HG02571 (cell line): ENCODE results near the gene SIRT6.
"Not testable (repeated sequence)": the region's sequence is repeated elsewhere in the genome, so short reads cannot be mapped to it uniquely, and the experiment has no call there.

Experiments
- ATAC-seq: cut with Tn5 transposase; IDR thresholded peaks from one replicate; pipeline ENCODE4 v1.9.1; 2021; ENCODE audit warnings: mild to moderate bottlenecking, moderate library complexity; ENCODE audit not compliant: unreplicated experiment

SIRT6 gene

DNA sequence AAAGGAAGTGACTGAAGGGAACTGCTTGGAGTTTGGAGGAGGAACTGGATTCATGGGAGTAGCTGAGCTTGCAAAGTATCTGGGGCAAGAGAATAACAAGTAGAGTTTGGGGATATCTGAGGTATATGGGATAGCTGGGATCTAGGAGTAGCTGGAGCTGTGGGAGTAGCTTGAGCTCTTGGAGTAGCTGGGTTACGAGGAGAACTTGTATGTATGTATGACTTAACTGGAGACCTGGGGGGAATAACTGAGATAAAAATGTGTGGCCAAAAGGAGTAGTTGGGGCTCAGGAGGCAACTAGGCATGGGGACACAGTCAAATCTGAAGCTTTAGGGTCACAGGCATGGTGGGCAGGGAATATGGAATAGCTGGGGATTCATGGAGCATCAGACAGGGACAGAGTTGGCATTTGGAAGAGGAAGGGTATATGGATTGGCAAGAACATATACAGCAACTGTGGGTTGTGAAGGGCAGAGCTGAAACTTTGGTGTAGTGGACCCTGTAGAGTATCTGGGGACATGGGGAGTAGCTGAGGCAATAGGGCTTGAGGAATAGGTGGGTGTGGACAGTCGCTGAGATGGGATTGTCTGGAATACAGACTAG, 18.7 kb upstream of the SIRT6 start:
- no peak for ATAC-seq

GRCh38 chr19:4199699-4200293, 17.4 kb upstream of the SIRT6 start:
- no peak for ATAC-seq

GRCh38 chr19:4198467-4199126, 16.2 kb upstream of the SIRT6 start:
- ATAC-seq: no peak

DNA sequence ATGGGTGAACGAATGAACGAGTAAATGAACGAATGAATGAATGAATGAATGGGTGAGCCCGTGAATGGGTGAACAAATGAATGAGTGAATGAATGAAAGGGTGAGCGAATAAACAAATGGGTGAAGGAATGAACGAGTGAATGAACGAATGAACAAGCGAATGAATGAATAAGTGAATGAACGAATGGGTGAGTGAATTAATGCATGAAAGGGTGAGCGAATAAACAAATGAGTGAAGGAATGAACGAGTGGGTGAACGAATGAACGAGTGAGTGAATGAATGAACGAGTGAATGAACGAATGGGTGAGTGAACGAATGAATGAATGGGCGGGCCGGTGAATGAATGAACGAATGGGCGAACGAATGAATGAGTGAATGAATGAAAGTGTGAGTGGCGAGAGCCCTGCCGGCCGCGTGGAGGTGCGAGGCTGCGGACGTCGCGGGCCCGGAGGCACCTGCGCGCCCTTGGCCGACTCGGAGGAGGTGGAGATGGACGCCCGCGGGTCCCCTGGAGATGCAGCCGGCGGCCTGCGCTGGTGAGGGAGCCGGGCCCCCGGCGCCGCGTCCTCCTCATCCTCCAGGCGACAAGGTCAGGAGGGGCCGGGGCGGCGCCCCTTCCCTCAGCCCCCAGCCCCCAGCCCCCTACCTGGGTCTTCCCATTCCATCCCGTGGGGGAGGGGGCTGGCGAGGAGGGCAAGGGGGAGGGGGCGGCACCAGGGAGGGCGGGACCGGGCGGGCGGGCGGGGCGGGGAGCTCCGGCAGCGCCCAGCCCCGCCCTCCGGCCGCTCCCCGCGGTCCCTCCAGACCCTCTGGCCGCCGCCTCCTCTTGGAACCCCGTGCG, 15.5 kb upstream of the SIRT6 start:
- ATAC-seq: no peak

DNA sequence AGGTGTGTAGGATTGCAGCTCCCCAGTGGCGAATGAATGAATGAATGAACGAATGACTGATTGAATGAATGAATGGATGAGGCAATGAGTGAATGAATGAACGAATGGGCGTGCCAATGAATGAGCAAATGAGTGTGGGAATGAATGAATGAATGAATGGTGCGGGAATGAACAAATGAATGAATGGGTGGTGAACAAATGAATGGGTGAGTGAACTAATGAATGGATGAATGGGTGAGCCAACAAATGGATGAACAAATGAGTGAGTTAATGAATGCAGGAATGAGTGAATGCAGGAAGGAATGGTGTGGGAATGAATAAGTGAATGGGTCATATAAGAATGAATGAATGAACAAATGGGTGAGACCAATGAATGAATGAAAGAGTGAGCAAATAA, 14.9 kb upstream of the SIRT6 start:
- ATAC-seq: no peak

GRCh38 chr19:4196587-4197148, 14.3 kb upstream of the SIRT6 start:
- no peak for ATAC-seq

GRCh38 chr19:4196009-4196408, 13.6 kb upstream of the SIRT6 start:
- ATAC-seq: no peak

DNA sequence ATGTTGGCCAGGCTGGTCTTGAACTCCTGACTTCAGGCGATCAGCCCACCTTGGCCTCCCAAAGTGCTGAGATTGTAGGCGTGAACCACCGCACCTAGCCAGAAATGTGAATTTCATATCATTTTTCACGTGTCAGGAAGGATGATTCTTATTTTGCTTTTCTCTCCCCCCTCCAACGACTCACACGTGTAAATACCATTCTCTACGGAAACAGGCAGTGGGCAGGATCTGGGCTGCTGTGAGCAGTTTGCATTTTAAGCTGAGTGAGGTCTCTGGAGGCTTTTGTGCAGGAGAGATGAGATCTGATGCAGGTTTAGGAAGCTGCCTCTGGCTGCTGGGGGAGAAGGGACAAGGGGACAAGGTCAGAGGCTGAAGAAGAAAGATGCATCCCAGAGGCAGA, 12.0 kb upstream of the SIRT6 start:
- no peak for ATAC-seq

- not testable (repeated sequence) for ATAC-seq
Measured at GRCh38 chr19:4192537-4192936, 10.2 kb upstream of the SIRT6 start.

DNA sequence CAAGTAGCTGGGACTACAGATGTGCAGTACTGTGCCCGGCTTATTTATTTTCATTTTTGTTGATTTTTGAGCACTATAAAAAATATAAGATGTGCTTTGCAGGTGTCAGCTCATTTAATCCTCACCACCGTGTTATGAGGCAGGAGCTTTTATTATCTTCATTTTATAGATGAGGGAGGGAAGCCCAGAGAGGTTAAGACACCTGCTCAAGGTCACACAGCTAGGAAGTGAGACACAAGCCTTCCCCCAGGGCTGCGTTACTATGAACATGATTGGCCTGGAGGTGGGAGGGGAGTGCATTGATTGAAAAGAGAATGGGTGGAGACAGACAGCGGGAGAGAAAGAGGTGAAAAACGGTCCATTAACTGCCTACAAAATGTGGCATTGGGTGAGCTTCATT, 7.3 kb upstream of the SIRT6 start:
- no peak for ATAC-seq

DNA sequence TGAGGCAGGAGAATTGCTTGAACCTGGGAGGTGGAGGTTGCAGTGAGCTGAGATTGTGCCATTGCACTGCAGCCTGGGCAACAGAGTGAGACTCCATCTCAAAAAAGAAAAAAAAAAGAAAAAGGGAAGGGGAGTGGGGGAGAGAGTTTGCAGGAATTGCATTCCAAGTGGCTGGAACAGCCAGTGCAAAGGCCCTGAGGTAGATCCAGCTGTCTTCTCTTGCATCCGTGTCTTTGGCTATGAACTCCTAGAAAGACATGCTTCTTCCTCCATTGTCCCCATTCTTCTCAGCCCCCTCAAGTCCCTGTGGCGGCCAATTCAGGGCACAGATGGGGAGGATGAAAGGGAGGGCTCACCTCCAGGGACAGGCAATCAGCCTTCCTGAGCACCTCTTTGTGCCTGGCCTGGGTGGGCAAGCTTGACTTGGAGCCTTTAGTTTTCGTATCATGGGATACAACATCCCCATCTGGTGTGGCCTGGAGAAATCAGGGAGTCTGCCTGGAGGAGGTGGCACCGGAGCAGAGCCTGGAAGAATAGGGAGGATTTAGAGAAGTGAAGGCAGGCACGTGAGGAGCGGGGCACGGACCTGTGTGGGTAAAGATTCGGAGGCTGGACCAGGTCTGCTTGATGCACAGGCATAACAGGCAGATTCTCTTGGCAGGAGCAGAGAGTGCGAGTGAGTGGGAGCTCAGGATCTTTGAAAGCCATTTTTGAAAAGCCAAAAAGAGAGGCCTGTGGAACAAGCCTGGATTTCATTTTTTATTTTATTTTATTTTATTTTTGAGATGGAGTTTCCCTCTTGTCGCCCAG, 5.2 kb upstream of the SIRT6 start:
- ATAC-seq: no peak

DNA sequence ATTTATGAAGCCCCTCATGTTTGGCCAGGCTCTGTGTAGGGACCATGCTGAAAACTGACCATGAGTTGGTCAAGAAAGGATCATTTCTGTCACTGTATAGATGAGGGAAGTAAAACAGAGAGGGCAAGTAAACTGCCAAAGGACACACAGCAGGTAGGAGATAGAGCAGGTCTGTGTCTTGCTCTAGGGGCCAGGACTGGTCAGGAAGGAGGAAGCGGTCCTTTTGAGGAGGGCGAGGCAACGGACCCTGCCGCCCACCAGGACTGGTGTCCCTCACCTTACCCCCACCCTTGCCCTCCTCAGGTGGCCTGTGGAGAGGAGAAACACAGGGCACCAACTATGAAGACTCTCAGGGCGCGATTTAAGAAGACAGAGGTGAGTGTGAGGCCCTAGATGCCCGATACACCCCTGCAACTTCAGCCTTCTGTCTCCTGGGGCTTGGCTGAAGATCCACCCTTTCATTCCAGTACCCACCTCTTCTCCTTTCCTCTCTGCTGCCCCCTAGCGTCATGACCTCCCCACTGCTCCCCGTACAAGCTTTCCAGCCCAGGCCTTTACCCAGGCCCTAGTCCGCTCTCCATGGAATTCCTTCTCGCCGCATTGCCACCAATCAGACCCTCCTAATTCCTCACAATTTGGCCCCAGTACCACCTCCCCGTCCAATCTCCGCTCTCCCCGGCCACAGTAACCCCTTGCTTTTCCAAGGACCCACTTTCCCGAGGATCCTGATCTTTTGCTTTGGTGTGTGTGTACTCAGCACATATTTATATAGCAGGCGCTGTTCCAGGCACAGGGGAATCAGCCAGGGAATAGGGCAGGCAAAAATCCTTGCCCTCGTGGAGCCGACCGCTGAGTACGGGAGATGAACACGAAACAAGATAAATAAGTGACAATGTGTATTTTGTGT, 4.0 kb upstream of the SIRT6 start:
- no peak for ATAC-seq

DNA sequence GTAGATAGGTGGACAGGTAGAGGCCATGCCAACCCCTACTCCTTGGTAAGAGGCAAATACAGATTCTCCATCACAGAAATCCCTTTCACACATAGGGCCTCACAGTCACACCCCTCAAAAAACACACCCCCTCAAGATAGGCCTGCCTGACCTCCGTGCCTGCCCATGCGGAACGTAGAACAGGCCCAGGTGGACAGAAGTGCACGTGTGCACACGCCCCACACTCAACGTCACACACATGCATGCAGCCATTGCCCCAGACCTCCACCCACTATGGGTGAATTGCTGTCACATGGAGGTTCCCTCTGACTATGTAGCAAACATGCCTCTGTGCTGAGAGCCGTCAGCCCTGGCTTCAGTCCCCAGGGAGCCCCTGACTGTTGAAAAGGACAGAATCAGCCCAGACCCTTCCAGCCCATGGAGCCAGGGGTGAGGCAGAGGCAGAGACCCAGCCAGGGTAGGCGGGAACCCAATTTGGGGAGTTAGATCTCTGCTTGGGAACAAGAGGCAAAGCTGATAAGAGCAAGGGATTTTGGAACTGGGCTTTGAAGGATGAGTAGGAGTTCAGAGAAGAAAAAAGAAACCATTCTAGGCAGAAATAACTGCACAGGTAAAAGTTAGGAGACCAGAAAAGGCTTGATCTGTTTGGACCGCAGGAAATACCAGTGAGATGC, 3.2 kb upstream of the SIRT6 start:
- ATAC-seq: no peak

DNA sequence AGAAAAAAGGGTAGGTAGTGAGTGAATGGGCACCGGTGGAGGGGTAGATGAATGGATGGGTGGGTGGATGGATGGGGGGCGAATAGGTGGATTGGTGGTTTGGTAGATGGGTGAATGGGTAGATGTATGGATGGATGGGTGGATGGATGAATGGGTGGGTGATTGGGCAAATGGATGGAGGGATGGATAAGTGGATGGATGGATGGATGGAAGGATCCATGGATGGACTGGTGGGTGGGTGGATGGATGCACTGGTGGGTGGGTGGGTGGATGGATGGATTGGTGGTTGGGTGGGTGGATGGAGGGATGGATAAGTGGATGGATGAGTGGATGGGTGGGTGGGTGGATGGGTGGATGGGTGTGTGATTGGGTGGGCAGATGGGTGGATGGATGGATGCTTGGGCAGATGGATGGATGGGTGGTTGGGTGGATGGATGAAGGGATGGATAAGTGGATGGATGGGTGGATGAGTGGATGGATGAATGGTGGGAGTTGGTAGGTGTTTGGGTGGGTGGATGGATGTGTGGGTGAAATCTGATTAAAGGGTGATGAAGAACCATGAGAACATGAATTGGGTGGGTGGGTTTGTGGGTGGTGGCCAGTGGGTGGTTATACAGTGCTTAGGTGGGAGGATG, 2.5 kb upstream of the SIRT6 start:
- no peak for ATAC-seq

DNA sequence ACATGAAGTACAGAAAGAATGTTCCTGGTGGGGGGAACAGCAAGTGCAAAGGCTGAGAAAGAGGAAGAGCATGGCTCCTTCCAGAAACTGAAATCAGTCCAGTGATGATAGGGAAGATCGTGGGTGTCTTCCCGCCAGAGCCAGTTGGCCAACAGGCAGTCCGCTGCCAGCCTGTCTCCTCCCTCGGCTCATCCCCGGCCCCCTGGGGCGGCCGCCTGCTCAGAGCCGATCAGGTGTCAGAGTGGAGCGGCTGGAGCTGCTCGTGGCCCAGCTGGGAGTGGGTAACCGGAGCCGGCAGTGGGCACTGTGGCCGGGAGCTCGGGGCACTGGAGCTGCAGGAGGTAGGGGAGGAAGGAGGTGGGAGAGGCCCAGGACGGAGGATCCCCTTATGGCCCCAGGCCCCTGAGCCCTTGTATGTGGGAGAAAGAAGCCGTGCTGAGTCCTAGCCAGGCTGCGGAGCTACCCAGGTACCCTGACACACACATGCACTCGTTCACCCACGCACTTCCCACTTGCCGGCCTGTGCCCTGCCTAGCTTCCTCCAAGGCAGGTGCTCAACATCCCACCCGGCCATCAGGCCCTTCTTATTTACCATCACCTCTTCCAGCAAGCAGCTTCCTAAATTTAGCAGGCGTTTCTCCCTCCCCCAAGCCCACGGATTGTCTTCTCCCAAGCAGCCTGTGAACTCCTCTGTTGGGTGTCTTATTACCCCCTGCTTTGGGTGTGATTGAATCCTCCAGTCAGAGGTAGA, 1.8 kb upstream of the SIRT6 start:
- ATAC-seq: no peak

- no peak for ATAC-seq
Measured at GRCh38 chr19:4181053-4181508, 1.3 kb downstream of the SIRT6 start.

DNA sequence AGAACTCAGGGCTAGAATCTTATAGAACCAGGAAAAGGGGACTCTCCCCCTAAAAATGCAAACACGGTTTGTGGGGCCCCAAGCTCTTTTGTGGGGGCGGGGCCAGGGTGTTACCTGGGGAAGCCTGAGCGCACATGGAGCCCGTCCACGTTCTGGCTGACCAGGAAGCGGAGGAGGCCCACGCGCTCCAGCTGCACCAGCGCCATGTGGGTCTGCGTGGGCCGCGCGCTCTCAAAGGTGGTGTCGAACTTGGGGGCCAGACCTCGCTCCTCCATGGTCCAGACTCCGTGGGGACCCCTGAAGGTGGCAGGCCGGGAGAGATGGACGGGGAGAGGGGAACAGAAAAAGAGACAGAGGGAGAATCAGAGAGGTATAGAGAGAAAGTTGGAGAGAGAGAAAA, 3.4 kb downstream of the SIRT6 start:
- ATAC-seq: no peak

GRCh38 chr19:4177146-4177545, 5.2 kb downstream of the SIRT6 start:
- no peak for ATAC-seq
